Caco-2 (cell line): ENCODE data around the gene ABCB1. TPM values are rescaled to one million over a fixed set of nuclear protein-coding genes. Genes with fewer than 3 reads are reported as not detected.

Experiments
- BruUV-seq: library from RNA; stranded (reverse); fragments of 400-500 nt; replicated peaks from 2 replicates; lab custom pipeline; 2021; lab: Mats Ljungman, UMichigan
- CTCF ChIA-PET: fragments of 300-600 bp; sonication (Branson Sonifier 250); formaldehyde crosslinking; loops from one replicate; lab custom pipeline; 2022; ENCODE audit warnings: antibody characterized with exemption; lab: Charles Lee
- POLR2A ChIA-PET: fragments of 300-600 bp; sonication (Branson Sonifier 250); formaldehyde crosslinking; loops from one replicate; lab custom pipeline; 2022; ENCODE audit warnings: antibody characterized with exemption; lab: Charles Lee
- DNase-seq, 2 experiments: peaks; one replicate each; pipeline versions ENCODE4 v3.0.0 to v3.0.0-alpha.2; 2020 to 2022
- H3K27me3 ChIP-seq: replicated peaks from 2 replicates; pipeline ENCODE4 v1.6.0; 2011; ENCODE audit warnings: low read length; ENCODE audit not compliant: control insufficient read depth, insufficient read depth
- H3K36me3 ChIP-seq: 2 replicates; pipeline ENCODE4 v1.5.1; 2011; ENCODE audit warnings: low read length; ENCODE audit not compliant: control insufficient read depth, insufficient read depth
- H3K4me1 ChIP-seq: fragments of 250-450 bp; sonication (Bioruptor Pico); 2 replicates; pipeline ENCODE4 v1.5.1; 2020; ENCODE audit warnings: mild to moderate bottlenecking
- H3K4me3 ChIP-seq: 2 replicates; pipeline ENCODE4 v1.5.1; 2011; ENCODE audit warnings: low read depth, mild to moderate bottlenecking, control low read depth, low read length
- H3K9me3 ChIP-seq: fragments of 250-450 bp; sonication (Bioruptor Pico); 2 replicates; pipeline ENCODE4 v1.5.1; 2020; ENCODE audit warnings: mild to moderate bottlenecking, moderate library complexity
- H3K27ac Mint-ChIP-seq: one replicate; pipeline ENCODE4 v1.8.0; 2022; ENCODE audit warnings: mixed read lengths; ENCODE audit not compliant: unreplicated experiment
- H3K27me3 Mint-ChIP-seq: one replicate; pipeline ENCODE4 v1.8.0; 2022; ENCODE audit warnings: mixed read lengths; ENCODE audit not compliant: insufficient read depth, unreplicated experiment
- H3K36me3 Mint-ChIP-seq: one replicate; pipeline ENCODE4 v1.8.0; 2022; ENCODE audit warnings: mild to moderate bottlenecking, mixed read lengths; ENCODE audit not compliant: insufficient read depth, unreplicated experiment
- H3K4me1 Mint-ChIP-seq: one replicate; pipeline ENCODE4 v1.8.0; 2022; ENCODE audit warnings: low read depth, mixed read lengths; ENCODE audit not compliant: unreplicated experiment
- H3K4me3 Mint-ChIP-seq: one replicate; pipeline ENCODE4 v1.8.0; 2022; ENCODE audit warnings: mild to moderate bottlenecking, moderate library complexity, mixed read lengths; ENCODE audit not compliant: unreplicated experiment
- H3K9me3 Mint-ChIP-seq: one replicate; pipeline ENCODE4 v1.8.0; 2022; ENCODE audit warnings: mixed read lengths; ENCODE audit not compliant: unreplicated experiment
- intact Hi-C: fragments of 100-400 bp; cut with micrococcal nuclease; formaldehyde crosslinking; loops from one replicate; pipeline ENCODE4 v1.10.0; 2022; ENCODE audit not compliant: unreplicated experiment
- total RNA-seq: library from RNA; stranded (reverse); gene quantifications from 2 replicates; pipeline ENCODE4 v1.2.3, GENCODE V29; 2022
- TF ChIP-seq, protein P1 (sequence below), 2 experiments: fragments of 200-600 bp in 1 of 2; IDR thresholded peaks; 1 replicate in 1 of 2; 2 replicates in 1 of 2; pipeline versions ENCODE4 v1.5.1 to v1.8.0; 2011 to 2022; ENCODE audit warnings: antibody characterized with exemption in 1 of 2, control low read depth in 1 of 2, inconsistent platforms in 1 of 2, low read depth in 1 of 2, low read length in 1 of 2, mild to moderate bottlenecking in 1 of 2, moderate library complexity in 1 of 2; ENCODE audit not compliant: insufficient read depth in 1 of 2, severe bottlenecking in 1 of 2, unreplicated experiment in 1 of 2

Gene ABCB1
- total RNA-seq, 1 experiment from 2014 or later = 34.6 TPM

DNA sequence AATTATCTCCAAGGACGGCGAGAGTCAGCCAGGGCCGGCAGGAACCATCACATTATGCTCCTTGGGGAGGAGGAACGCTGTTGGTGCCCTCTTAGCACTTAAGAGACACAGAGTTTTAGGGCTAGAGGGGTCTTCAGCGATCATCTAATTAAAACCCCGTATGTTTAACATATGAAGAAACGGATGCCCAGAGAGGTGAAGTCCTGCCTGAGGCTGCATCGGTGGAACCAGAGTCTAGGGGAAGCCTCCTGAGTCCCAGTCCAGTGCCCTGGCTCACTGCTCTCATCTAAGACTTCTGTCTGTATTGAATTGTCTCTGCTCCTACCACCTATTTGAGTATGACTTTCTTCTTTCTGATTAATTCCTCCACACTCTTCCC is 124.5 kb downstream of the ABCB1 start:
- no TSS peak for BruUV-seq
- H3K4me3 Mint-ChIP-seq = peak overlapping the region; percentile 16
- no peak overlapping the region for H3K4me3 ChIP-seq
- POLR2A ChIA-PET = no interaction called here
- no peak for DNase-seq
- intact Hi-C loops = no loop called here
- H3K27me3 Mint-ChIP-seq = peaks cover 11% of the 10 kb centered on the region
- TF ChIP-seq, protein P1, sequence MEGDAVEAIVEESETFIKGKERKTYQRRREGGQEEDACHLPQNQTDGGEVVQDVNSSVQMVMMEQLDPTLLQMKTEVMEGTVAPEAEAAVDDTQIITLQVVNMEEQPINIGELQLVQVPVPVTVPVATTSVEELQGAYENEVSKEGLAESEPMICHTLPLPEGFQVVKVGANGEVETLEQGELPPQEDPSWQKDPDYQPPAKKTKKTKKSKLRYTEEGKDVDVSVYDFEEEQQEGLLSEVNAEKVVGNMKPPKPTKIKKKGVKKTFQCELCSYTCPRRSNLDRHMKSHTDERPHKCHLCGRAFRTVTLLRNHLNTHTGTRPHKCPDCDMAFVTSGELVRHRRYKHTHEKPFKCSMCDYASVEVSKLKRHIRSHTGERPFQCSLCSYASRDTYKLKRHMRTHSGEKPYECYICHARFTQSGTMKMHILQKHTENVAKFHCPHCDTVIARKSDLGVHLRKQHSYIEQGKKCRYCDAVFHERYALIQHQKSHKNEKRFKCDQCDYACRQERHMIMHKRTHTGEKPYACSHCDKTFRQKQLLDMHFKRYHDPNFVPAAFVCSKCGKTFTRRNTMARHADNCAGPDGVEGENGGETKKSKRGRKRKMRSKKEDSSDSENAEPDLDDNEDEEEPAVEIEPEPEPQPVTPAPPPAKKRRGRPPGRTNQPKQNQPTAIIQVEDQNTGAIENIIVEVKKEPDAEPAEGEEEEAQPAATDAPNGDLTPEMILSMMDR (IDR thresholded peaks at IDR 0.05; ENCODE audit: insufficient read depth in 1 of 2, low read depth in 1 of 2, low read length in 1 of 2, severe bottlenecking in 1 of 2, unreplicated experiment in 1 of 2) = no peak
- H3K4me1 ChIP-seq = 0 out of 2 replicates have a peak, but pooled peaks cover 9% of the 10 kb centered on the region
- CTCF ChIA-PET = interaction anchor here (0.6 kb wide), 1 partner anchor 212 kb away, joined by 3 read pairs; no protein-coding TSS in a partner anchor
- no peaks in the 10 kb centered on the region for H3K36me3 ChIP-seq
- H3K9me3 Mint-ChIP-seq = no peaks in the 10 kb centered on the region
- no peak overlapping the region for H3K27ac Mint-ChIP-seq
- no peaks in the 10 kb centered on the region for H3K36me3 Mint-ChIP-seq
- H3K27me3 ChIP-seq = no peaks in the 10 kb centered on the region
- no peaks in the 10 kb centered on the region for H3K9me3 ChIP-seq
- no peaks in the 10 kb centered on the region for H3K4me1 Mint-ChIP-seq

DNA sequence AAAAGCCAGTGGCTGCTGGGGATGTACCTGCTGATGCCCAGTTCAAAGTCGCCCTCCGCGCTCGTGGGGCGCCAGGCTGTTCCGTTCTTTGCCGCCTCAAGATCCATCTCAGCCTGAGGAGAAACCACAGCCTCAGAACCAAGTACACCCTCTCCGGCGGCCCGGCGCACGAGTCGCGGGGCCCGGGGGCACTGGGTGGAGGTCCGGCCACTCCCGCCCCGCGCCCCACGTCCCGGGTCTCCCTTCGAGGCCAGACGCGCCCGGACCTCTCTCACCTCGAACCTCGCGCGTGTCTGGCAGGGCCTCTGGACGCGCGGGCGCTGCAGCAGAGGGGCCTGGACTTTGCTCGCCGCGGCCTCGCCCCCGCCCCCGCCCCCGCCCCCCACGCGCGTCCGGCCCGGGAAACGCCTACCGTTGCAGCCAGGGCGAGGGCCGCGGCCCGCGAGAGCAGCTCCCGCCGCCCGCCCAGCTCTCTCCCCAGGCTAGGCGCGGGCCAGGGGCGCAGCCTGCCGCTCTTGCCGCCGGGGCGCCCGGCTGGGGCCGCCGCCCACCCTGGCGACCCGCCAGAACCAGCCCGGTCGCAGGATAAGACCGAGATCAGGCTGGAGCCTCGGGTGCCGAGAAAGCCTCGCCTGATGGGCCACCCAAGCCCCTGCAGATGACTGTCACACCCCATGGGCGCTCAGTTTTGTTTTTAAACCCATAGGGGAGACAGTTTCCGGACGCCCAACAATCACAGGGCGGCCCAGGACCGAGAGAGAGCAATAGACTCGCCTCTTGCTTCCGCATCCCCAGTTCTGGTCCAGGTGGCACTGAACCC is 125.1 kb downstream of the ABCB1 start, which contains the start of gene ABCB4:
Gene ABCB4 (minus strand): TSS at position 322 of the 820 bp plus-strand sequence. CDS start 215 bp downstream, at position 107.
- Mint-ChIP-seq H3K27me3 (peaks cover 11% of the 10 kb centered on the region), H3K4me1 (no peaks in the 10 kb centered on the region), H3K27ac (no peak within 1 kb of the TSS), H3K4me3 (peak within 1 kb of the TSS; percentile 53), H3K9me3 (no peaks in the 10 kb centered on the region), H3K36me3 (no peaks in the 10 kb centered on the region)
- H3K36me3 ChIP-seq = no peaks in the 10 kb centered on the region
- no TSS peak for BruUV-seq
- no peaks in the 10 kb centered on the region for H3K27me3 ChIP-seq
- H3K9me3 ChIP-seq = no peaks in the 10 kb centered on the region
- peak in 1 of 2 experiments; percentile 12 for DNase-seq
- intact Hi-C loops = no loop called here
- POLR2A ChIA-PET = no interaction called here
- CTCF ChIA-PET = interaction anchor here (0.6 kb wide), 1 partner anchor 212 kb away, joined by 3 read pairs; no protein-coding TSS in a partner anchor
- H3K4me3 ChIP-seq = peak within 1 kb of the TSS; percentile 28
- TF ChIP-seq, protein P1 (IDR thresholded peaks at IDR 0.05; ENCODE audit: insufficient read depth in 1 of 2, low read depth in 1 of 2, low read length in 1 of 2, severe bottlenecking in 1 of 2, unreplicated experiment in 1 of 2) = no peak
- H3K4me1 ChIP-seq = 0 out of 2 replicates have a peak, but pooled peaks cover 9% of the 10 kb centered on the region

DNA sequence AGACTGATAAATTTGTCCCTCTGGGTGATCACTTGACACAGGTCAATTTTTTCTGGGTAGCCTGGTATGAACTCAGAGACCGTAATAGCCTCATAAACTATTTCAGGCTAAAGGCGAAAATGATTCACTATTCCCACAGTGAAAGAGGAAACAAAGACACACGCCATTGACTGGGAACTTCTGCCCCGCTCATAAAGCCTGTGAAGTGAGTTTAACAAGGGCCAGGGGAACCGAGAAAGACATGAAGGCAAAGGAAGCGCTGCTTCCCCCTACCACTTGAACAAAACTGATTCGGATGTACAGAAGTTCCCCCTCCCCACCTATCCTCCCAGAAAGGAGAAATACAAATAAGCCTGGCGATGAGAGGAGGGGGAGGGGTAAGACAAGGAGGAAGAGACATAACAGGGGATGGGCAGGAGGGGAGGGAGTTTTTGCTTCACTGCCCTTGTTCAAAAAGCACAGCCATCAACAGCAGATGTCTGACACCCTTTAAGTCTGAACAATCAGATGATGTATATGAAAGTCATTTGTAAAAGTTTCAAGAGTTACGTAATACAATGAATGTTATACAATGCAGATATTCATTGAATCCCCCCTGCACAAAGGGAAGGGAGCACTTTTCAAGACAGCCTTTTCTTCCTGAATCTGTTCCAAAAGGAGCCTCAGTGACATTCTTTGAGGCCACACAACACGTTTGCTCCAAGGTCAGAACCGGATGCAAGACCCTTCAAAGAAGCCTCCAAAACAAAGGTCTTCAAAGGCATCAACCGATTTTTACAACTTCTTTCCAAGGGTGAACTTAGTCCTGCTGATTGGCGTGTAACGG is 125.9 kb downstream of the ABCB1 start:
- no peaks in the 10 kb centered on the region for H3K9me3 ChIP-seq
- no peak for DNase-seq
- no peaks in the 10 kb centered on the region for H3K36me3 Mint-ChIP-seq
- BruUV-seq = no TSS peak
- POLR2A ChIA-PET = no interaction called here
- H3K36me3 ChIP-seq = no peaks in the 10 kb centered on the region
- H3K27me3 ChIP-seq = no peaks in the 10 kb centered on the region
- peak overlapping the region; percentile 28 for H3K4me3 ChIP-seq
- CTCF ChIA-PET = no interaction called here
- TF ChIP-seq, protein P1 (IDR thresholded peaks at IDR 0.05; ENCODE audit: insufficient read depth in 1 of 2, low read depth in 1 of 2, low read length in 1 of 2, severe bottlenecking in 1 of 2, unreplicated experiment in 1 of 2) = no peak
- peak overlapping the region; percentile 53 for H3K4me3 Mint-ChIP-seq
- H3K4me1 ChIP-seq = 0 out of 2 replicates have a peak, but pooled peaks cover 9% of the 10 kb centered on the region
- intact Hi-C loops = no loop called here
- H3K27me3 Mint-ChIP-seq = peaks cover 11% of the 10 kb centered on the region
- no peak overlapping the region for H3K27ac Mint-ChIP-seq
- no peaks in the 10 kb centered on the region for H3K4me1 Mint-ChIP-seq
- no peaks in the 10 kb centered on the region for H3K9me3 Mint-ChIP-seq
